ENCODE results near the gene SNX17. TPM values are rescaled to one million over a fixed set of nuclear protein-coding genes. Genes with fewer than 3 reads are reported as not detected.
A peak's percentile ranks its signal among the peaks of the same experiment; 100 is the strongest.

SNX17 gene
- total and polyA plus RNA-seq, 4 donors = 66.2 to 112 (median 95.9) TPM

- no peak for DNase-seq (ENCODE audit: low read depth in 4 of 6, low spot score in 6 of 6)
- Histone ChIP-seq H3K4me3 (ENCODE audit: low read depth, low read length) (no peak overlapping the region), H3K9me3 (ENCODE audit: control insufficient read depth, insufficient read depth, low read length) (no peaks in the 10 kb centered on the region), H3K27ac (ENCODE audit: low read depth, low read length) (no peak overlapping the region), H3K36me3 (ENCODE audit: control insufficient read depth, insufficient read depth, low read length) (peaks cover 9% of the 10 kb centered on the region), H3K4me1 (ENCODE audit: control insufficient read depth, insufficient read depth, low read length) (no peaks in the 10 kb centered on the region), H3K27me3 (ENCODE audit: control insufficient read depth, insufficient read depth, low read length) (no peaks in the 10 kb centered on the region)
- WGBS (ENCODE audit: insufficient coverage) = 100% methylated on average over 3 of the region's 9 CpGs
These were observed 20.6 kb downstream of the SNX17 start for GRCh38 chr2:27390822-27391679.

DNA sequence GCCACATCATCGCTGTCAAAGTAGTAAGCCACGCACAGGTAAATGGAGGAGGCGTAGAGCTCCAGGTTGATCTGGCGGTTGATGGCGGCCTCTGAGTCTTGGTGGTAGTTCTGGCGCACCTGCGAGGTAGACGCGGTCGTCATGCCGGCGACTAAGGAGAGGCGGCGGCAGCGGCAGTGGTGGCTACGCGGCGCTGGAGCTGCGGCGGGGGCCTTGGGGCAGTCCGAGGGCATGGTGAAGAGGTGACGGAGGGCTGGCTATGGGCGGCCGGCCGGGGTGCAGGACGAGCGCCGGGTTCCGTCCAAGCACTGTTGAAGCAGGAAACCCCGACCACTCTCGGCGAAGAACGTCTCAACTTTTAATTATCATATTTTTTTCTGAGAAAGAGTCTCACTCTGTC is 22.8 kb downstream of the SNX17 start:
- H3K4me1 ChIP-seq (ENCODE audit: control insufficient read depth, insufficient read depth, low read length) = no peaks in the 10 kb centered on the region
- H3K4me3 ChIP-seq (ENCODE audit: low read depth, low read length) = no peak overlapping the region
- WGBS (ENCODE audit: insufficient coverage) = 98% methylated on average over 22 of the region's 33 CpGs

DNA sequence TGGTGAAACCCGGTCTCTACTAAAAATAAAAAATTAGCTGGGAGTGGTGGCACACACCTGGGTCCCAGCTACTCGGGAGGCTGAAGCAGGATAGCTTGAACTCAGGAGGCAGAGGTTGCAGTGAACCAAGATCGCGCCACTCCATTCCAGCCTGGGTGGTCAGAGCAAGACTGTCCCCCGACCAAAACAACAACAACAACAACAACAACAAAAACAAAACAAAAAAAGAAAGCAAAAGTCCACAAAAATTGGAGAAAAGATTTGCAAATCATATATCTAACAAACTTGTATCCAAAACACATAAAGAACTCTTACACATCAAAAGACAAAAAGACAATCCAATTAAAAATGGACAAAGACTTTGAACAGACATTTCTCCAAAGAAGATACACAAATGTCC is 28.5 kb downstream of the SNX17 start:
- Histone ChIP-seq H3K27ac (ENCODE audit: low read depth, low read length) (no peak overlapping the region), H3K36me3 (ENCODE audit: control insufficient read depth, insufficient read depth, low read length) (peaks cover 9% of the 10 kb centered on the region), H3K4me1 (ENCODE audit: control insufficient read depth, insufficient read depth, low read length) (no peaks in the 10 kb centered on the region), H3K9me3 (ENCODE audit: control insufficient read depth, insufficient read depth, low read length) (no peaks in the 10 kb centered on the region), H3K27me3 (ENCODE audit: control insufficient read depth, insufficient read depth, low read length) (no peaks in the 10 kb centered on the region), H3K4me3 (ENCODE audit: low read depth, low read length) (no peak overlapping the region)
- 94% methylated on average over 2 of the region's 5 CpGs for WGBS (ENCODE audit: insufficient coverage)
- DNase-seq (ENCODE audit: low read depth in 4 of 6, low spot score in 6 of 6) = no peak

More for the DNA sequence above, 22.8 kb downstream of the SNX17 start:
- H3K36me3 ChIP-seq (ENCODE audit: control insufficient read depth, insufficient read depth, low read length) = peaks cover 7% of the 10 kb centered on the region
- no peak for DNase-seq (ENCODE audit: low read depth in 4 of 6, low spot score in 6 of 6)
- no peaks in the 10 kb centered on the region for H3K27me3 ChIP-seq (ENCODE audit: control insufficient read depth, insufficient read depth, low read length)
- H3K27ac ChIP-seq (ENCODE audit: low read depth, low read length) = no peak overlapping the region
- no peaks in the 10 kb centered on the region for H3K9me3 ChIP-seq (ENCODE audit: control insufficient read depth, insufficient read depth, low read length)

DNA sequence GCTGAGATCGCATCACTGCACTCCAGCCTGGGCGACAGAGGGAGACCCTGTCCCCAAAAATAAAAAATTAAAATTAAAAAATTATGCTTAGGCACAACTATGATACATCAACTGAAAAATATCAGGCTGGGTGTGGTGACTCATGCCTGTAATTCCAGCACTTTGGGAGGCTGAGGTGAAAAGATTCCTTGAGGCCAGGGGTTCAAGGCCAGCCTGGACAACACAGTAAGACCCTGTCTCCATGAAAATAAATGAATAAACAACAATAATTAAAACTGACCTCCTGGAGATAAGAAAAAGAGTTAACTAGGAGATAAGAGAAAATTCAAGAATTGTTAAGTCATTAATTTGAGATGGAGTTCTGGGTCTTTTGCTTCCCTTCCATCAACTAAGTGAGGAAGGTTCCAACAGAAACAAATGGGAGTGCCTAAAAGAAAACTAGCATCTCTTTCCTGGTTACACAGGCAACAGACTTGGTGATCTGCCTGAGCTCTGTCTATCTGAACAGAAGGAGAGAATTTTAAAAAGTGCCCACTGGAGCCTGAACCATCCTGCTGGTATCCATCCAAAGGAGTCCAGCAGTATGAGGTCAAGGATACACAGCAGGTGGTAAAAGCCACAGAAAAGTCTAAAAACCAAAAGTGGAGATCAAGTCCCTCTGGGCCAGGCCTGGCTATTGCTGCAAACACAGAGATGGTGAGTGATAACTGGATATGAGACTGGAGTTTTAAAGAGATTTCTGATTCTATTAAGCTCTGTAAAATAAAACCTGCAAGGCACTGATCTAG is 30.1 kb downstream of the SNX17 start:
- DNase-seq (ENCODE audit: low read depth in 4 of 6, low spot score in 6 of 6) = peak in 1 of 6 donors; percentile 42
- H3K36me3 ChIP-seq (ENCODE audit: control insufficient read depth, insufficient read depth, low read length) = peaks cover 16% of the 10 kb centered on the region
- H3K27me3 ChIP-seq (ENCODE audit: control insufficient read depth, insufficient read depth, low read length) = no peaks in the 10 kb centered on the region
- no peaks in the 10 kb centered on the region for H3K9me3 ChIP-seq (ENCODE audit: control insufficient read depth, insufficient read depth, low read length)
- H3K4me3 ChIP-seq (ENCODE audit: low read depth, low read length) = no peak overlapping the region
- no peaks in the 10 kb centered on the region for H3K4me1 ChIP-seq (ENCODE audit: control insufficient read depth, insufficient read depth, low read length)
- H3K27ac ChIP-seq (ENCODE audit: low read depth, low read length) = no peak overlapping the region
- no CpG with 5 or more reads among the region's 2 CpGs for WGBS (ENCODE audit: insufficient coverage)

DNA sequence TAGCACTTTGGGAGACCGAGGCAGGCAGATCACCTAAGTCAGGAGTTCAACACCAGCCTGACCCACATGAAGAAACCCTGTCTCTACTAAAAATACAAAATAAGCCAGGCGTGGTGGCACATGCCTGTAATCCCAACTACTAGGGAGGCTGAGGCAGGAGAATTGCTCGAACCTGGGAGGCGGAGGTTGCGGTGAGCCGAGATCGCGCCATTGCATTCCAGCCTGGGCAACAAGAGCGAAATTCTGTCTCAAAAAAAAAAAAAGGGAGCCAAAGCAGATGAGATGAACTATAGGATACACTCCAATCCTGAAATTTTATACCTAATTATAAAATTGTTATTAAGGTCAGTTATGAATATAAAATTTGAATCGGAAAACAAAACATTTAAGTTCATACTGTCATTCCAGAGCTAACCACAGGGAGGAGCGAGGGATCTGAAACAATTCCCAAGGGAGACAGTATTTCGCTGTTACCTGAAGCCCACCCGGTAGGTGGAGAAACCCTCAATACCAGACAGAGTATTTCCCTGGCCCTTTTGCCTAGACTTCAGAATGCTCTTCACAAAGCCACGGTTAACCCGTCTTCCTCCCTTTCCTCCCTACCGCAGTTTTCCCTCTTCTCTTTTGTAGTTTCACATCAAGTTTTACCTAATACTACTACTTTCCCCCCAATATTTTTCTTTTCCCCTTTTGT is 37.5 kb downstream of the SNX17 start:
- 16% methylated on average over 7 of the region's 16 CpGs for WGBS (ENCODE audit: insufficient coverage)
- H3K4me3 ChIP-seq (ENCODE audit: low read depth, low read length) = peak overlapping the region; percentile 88
- DNase-seq (ENCODE audit: low read depth in 4 of 6, low spot score in 6 of 6) = peak in 2 of 6 donors; percentile 54 to 76
- H3K27me3 ChIP-seq (ENCODE audit: control insufficient read depth, insufficient read depth, low read length) = no peaks in the 10 kb centered on the region
- H3K27ac ChIP-seq (ENCODE audit: low read depth, low read length) = peak overlapping the region; percentile 16
- peaks cover 5% of the 10 kb centered on the region for H3K4me1 ChIP-seq (ENCODE audit: control insufficient read depth, insufficient read depth, low read length)
- H3K9me3 ChIP-seq (ENCODE audit: control insufficient read depth, insufficient read depth, low read length) = no peaks in the 10 kb centered on the region
- H3K36me3 ChIP-seq (ENCODE audit: control insufficient read depth, insufficient read depth, low read length) = peaks cover 13% of the 10 kb centered on the region

GRCh38 chr2:27408601-27409320 is 38.3 kb downstream of the SNX17 start:
- DNase-seq (ENCODE audit: low read depth in 4 of 6, low spot score in 6 of 6) = peak in 1 of 6 donors; percentile 5
- under 1% methylated on average over 30 of the region's 33 CpGs for WGBS (ENCODE audit: insufficient coverage)
- H3K9me3 ChIP-seq (ENCODE audit: control insufficient read depth, insufficient read depth, low read length) = no peaks in the 10 kb centered on the region

DNA sequence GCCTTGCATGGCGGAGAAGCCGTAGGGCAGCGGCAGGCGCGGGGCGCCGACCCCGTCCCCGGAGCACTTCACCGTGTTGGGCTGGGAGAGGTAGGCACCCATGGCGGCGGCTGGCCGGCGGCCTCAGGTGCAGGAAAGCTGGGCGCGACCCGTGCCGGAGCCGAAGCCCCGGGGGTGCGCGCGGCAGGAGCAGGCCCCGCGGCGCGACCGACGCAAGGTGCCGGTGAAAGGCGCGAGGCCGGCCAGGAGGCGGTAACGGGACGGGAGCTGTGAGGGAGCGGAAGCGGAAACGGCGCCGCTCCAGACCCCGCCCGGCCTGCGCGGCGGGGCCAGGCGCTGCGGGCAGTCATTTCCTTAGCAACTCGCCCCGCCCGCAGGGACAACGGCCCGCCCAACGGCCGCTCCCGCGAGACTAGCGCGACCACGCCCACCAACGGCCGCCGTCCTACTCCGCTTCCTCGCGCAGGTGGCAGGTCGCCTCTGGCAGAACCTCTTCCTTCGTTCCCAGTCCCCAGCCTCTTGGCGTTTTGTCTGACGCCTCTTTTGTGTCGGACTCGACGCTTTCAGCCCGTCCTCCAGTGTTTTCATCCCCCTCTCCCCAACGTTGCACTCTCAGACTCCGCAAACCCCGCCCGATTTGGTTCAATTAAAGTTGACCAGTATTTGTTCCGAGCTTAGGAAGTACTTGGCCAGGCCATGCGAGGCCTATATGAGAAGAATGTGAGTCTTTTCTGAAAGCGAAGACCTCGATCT is 39.1 kb downstream of the SNX17 start, which contains the start of gene PPM1G:
TSS of gene PPM1G (minus strand) at position 271 of the 753 bp plus-strand sequence. CDS start at position 102, 169 bp downstream.
- peak within 1 kb of the TSS; percentile 88 for H3K4me3 ChIP-seq (ENCODE audit: low read depth, low read length)
- no peaks in the 10 kb centered on the region for H3K27me3 ChIP-seq (ENCODE audit: control insufficient read depth, insufficient read depth, low read length)
- peaks cover 5% of the 10 kb centered on the region for H3K4me1 ChIP-seq (ENCODE audit: control insufficient read depth, insufficient read depth, low read length)
- H3K27ac ChIP-seq (ENCODE audit: low read depth, low read length) = peak within 1 kb of the TSS; percentile 84
- peaks cover 11% of the 10 kb centered on the region for H3K36me3 ChIP-seq (ENCODE audit: control insufficient read depth, insufficient read depth, low read length)
- under 1% methylated on average over 79 of the region's 82 CpGs for WGBS (ENCODE audit: insufficient coverage)
- DNase-seq (ENCODE audit: low read depth in 4 of 6, low spot score in 6 of 6) = peak; percentile 75 to 97 (median 87)
- H3K9me3 ChIP-seq (ENCODE audit: control insufficient read depth, insufficient read depth, low read length) = no peaks in the 10 kb centered on the region

More at GRCh38 chr2:27408601-27409320, 38.3 kb downstream of the SNX17 start:
- Histone ChIP-seq H3K4me3 (ENCODE audit: low read depth, low read length) (peak overlapping the region; percentile 88), H3K27me3 (ENCODE audit: control insufficient read depth, insufficient read depth, low read length) (no peaks in the 10 kb centered on the region), H3K4me1 (ENCODE audit: control insufficient read depth, insufficient read depth, low read length) (peaks cover 5% of the 10 kb centered on the region), H3K36me3 (ENCODE audit: control insufficient read depth, insufficient read depth, low read length) (peaks cover 11% of the 10 kb centered on the region), H3K27ac (ENCODE audit: low read depth, low read length) (peak overlapping the region; percentile 73)

GRCh38 chr2:27412419-27413152 is 42.2 kb downstream of the SNX17 start:
- Histone ChIP-seq H3K4me3 (ENCODE audit: low read depth, low read length) (no peak overlapping the region), H3K27me3 (ENCODE audit: control insufficient read depth, insufficient read depth, low read length) (no peaks in the 10 kb centered on the region), H3K27ac (ENCODE audit: low read depth, low read length) (no peak overlapping the region), H3K4me1 (ENCODE audit: control insufficient read depth, insufficient read depth, low read length) (peaks cover 4% of the 10 kb centered on the region), H3K36me3 (ENCODE audit: control insufficient read depth, insufficient read depth, low read length) (no peaks in the 10 kb centered on the region), H3K9me3 (ENCODE audit: control insufficient read depth, insufficient read depth, low read length) (no peaks in the 10 kb centered on the region)
- 90% methylated on average over 2 of the region's 9 CpGs for WGBS (ENCODE audit: insufficient coverage)
- DNase-seq (ENCODE audit: low read depth in 4 of 6, low spot score in 6 of 6) = no peak
